H9 (cell line): ENCODE results near the gene TEX26. TPM values are rescaled to one million over a fixed set of nuclear protein-coding genes. Genes with fewer than 3 reads are reported as not detected.

Source experiments
- DNase-seq: peaks from one replicate; pipeline ENCODE4 v3.0.0-alpha.2; 2017
- H2AFZ ChIP-seq: one replicate; pipeline ENCODE4 v1.6.1; 2013; ENCODE audit warnings: mild to moderate bottlenecking, low read length, control low read depth, moderate library complexity
- H2AK5ac ChIP-seq: 2 replicates; pipeline ENCODE4 v1.6.1; 2013; ENCODE audit warnings: low read length, control low read depth, mixed read lengths; ENCODE audit not compliant: insufficient read length
- H2BK120ac ChIP-seq: one replicate; pipeline ENCODE4 v1.6.1; 2013; ENCODE audit warnings: low read depth, mild to moderate bottlenecking, low read length, control low read depth, inconsistent platforms; ENCODE audit not compliant: poor library complexity, severe bottlenecking
- H2BK12ac ChIP-seq: 2 replicates; pipeline ENCODE4 v1.6.1; 2013; ENCODE audit warnings: low read length, control low read depth, mixed read lengths, low read depth; ENCODE audit not compliant: insufficient read length
- H2BK15ac ChIP-seq: 2 replicates; pipeline ENCODE4 v1.6.1; 2013; ENCODE audit warnings: low read depth, low read length, control low read depth
- H2BK20ac ChIP-seq: one replicate; pipeline ENCODE4 v1.6.1; 2013; ENCODE audit warnings: low read depth, mild to moderate bottlenecking, low read length, control low read depth, inconsistent platforms; ENCODE audit not compliant: poor library complexity, severe bottlenecking
- H2BK5ac ChIP-seq: 2 replicates; pipeline ENCODE4 v1.6.1; 2013; ENCODE audit warnings: low read length, control low read depth, mixed read lengths; ENCODE audit not compliant: insufficient read length
- H3K14ac ChIP-seq: 2 replicates; pipeline ENCODE4 v1.6.1; 2013; ENCODE audit warnings: low read length, control low read depth; ENCODE audit not compliant: insufficient read depth
- H3K18ac ChIP-seq: 2 replicates; pipeline ENCODE4 v1.6.1; 2013; ENCODE audit warnings: low read depth, mild to moderate bottlenecking, mixed read lengths, low read length, control low read depth; ENCODE audit not compliant: insufficient read length
- H3K23ac ChIP-seq: 2 replicates; pipeline ENCODE4 v1.6.1; 2013; ENCODE audit warnings: low read length, control low read depth, mixed read lengths, low read depth; ENCODE audit not compliant: insufficient read length
- H3K23me2 ChIP-seq: 2 replicates; pipeline ENCODE4 v1.6.1; 2013; ENCODE audit warnings: low read depth, mild to moderate bottlenecking, mixed read lengths, low read length, control low read depth; ENCODE audit not compliant: insufficient read length, poor library complexity, severe bottlenecking
- H3K27ac ChIP-seq: 2 replicates; pipeline ENCODE4 v1.5.1; 2013; ENCODE audit warnings: low read length, control low read depth, mixed read lengths, low read depth; ENCODE audit not compliant: insufficient read length
- H3K27me3 ChIP-seq: 2 replicates; pipeline ENCODE4 v1.6.1; 2013; ENCODE audit warnings: low read length, control low read depth, inconsistent platforms; ENCODE audit not compliant: insufficient read depth
- H3K4ac ChIP-seq: 2 replicates; pipeline ENCODE4 v1.6.1; 2013; ENCODE audit warnings: low read depth, mild to moderate bottlenecking, control low read depth, inconsistent platforms, low read length, moderate library complexity
- H3K4me1 ChIP-seq: 2 replicates; pipeline ENCODE4 v1.6.1; 2013; ENCODE audit warnings: low read length, control low read depth, inconsistent platforms; ENCODE audit not compliant: insufficient read depth
- H3K4me2 ChIP-seq: 2 replicates; pipeline ENCODE4 v1.6.1; 2013; ENCODE audit warnings: low read length, control low read depth, mixed read lengths; ENCODE audit not compliant: insufficient read length, insufficient read depth
- H3K56ac ChIP-seq: 2 replicates; pipeline ENCODE4 v1.6.1; 2013; ENCODE audit warnings: low read depth, mild to moderate bottlenecking, mixed read lengths, low read length, control low read depth; ENCODE audit not compliant: insufficient read length
- H3K79me1 ChIP-seq: 2 replicates; pipeline ENCODE4 v1.6.1; 2013; ENCODE audit warnings: low read depth, mild to moderate bottlenecking, moderate library complexity, low read length, control low read depth, inconsistent platforms; ENCODE audit not compliant: insufficient read depth, poor library complexity, severe bottlenecking
- H3K79me2 ChIP-seq: 2 replicates; pipeline ENCODE4 v1.6.1; 2013; ENCODE audit warnings: low read length, control low read depth, inconsistent platforms; ENCODE audit not compliant: insufficient read depth
- H3K9ac ChIP-seq: 2 replicates; pipeline ENCODE4 v1.6.1; 2013; ENCODE audit warnings: low read length, control low read depth, mixed read lengths; ENCODE audit not compliant: insufficient read length; ENCODE audit errors: extremely low read depth
- H3K9me3 ChIP-seq: one replicate; pipeline ENCODE4 v1.6.1; 2013; ENCODE audit warnings: low read depth, low read length, inconsistent platforms; ENCODE audit not compliant: control insufficient read depth
- H3T11ph ChIP-seq: one replicate; pipeline ENCODE4 v1.6.1; 2013; ENCODE audit warnings: mild to moderate bottlenecking, low read length, control low read depth, inconsistent platforms
- H4K20me1 ChIP-seq: one replicate; pipeline ENCODE4 v1.6.1; 2013; ENCODE audit not compliant: control insufficient read depth, insufficient read length, insufficient read depth
- H4K5ac ChIP-seq: 2 replicates; pipeline ENCODE4 v1.6.1; 2013; ENCODE audit warnings: low read depth, mild to moderate bottlenecking, mixed read lengths, low read length, control low read depth; ENCODE audit not compliant: insufficient read length
- H4K8ac ChIP-seq: replicated peaks from 2 replicates; pipeline ENCODE4 v1.6.1; 2013; ENCODE audit warnings: low read length, control low read depth, mixed read lengths, low read depth; ENCODE audit not compliant: insufficient read length
- H4K91ac ChIP-seq: 2 replicates; pipeline ENCODE4 v1.6.1; 2013; ENCODE audit warnings: low read depth, mild to moderate bottlenecking, moderate library complexity, mixed read lengths, low read length, control low read depth; ENCODE audit not compliant: insufficient read length
- H3K27ac Mint-ChIP-seq, 3 experiments: 2 replicates in 2 of 3; 3 replicates in 1 of 3; pipeline ENCODE4 v1.8.0; 2020 to 2021; ENCODE audit warnings: mixed read lengths in 3 of 3, mild to moderate bottlenecking in 1 of 3, moderate library complexity in 1 of 3
- H3K27me3 Mint-ChIP-seq: 2 replicates; pipeline ENCODE4 v1.8.0; 2021; ENCODE audit warnings: low read depth, mild to moderate bottlenecking, moderate library complexity, mixed read lengths
- H3K36me3 Mint-ChIP-seq, 3 experiments: 2 replicates in 2 of 3; 3 replicates in 1 of 3; pipeline ENCODE4 v1.8.0; 2020 to 2021; ENCODE audit warnings: low read depth in 3 of 3, mixed read lengths in 3 of 3; ENCODE audit not compliant: insufficient read depth in 1 of 3
- H3K4me1 Mint-ChIP-seq, 2 experiments: 2 replicates each; pipeline ENCODE4 v1.8.0; 2020; ENCODE audit warnings: mixed read lengths in 2 of 2
- H3K4me3 Mint-ChIP-seq, 2 experiments: 2 replicates in 1 of 2; 3 replicates in 1 of 2; pipeline ENCODE4 v1.8.0; 2020 to 2021; ENCODE audit warnings: mild to moderate bottlenecking in 2 of 2, mixed read lengths in 2 of 2, moderate library complexity in 1 of 2
- H3K9me3 Mint-ChIP-seq, 2 experiments: 2 replicates in 1 of 2; 3 replicates in 1 of 2; pipeline ENCODE4 v1.8.0; 2020; ENCODE audit warnings: mild to moderate bottlenecking in 2 of 2, mixed read lengths in 2 of 2, moderate library complexity in 1 of 2
- CTCF ChIP-seq: fragments of 200-600 bp; sonication (generic); conservative IDR thresholded peaks from 3 replicates; pipeline ENCODE4 v1.8.0; 2021; ENCODE audit warnings: antibody characterized with exemption, mild to moderate bottlenecking
- WGBS: extraction: QIAGEN DNeasy Blood & Tissue Kit; methylation state at CpG from one replicate; pipeline ENCODE4 v1.1.7; 2013; ENCODE audit warnings: missing lambda C conversion rate, low lambda C conversion rate, mixed read lengths; ENCODE audit not compliant: insufficient read length; ENCODE audit errors: extremely low coverage; 5-methylcytosine and 5-hydroxymethylcytosine counted together
- total RNA-seq: library from RNA; stranded (reverse); gene quantifications from 2 replicates; pipeline ENCODE4 v1.2.1, GENCODE V29; 2021

TEX26 gene
- total RNA-seq, 1 experiment from 2014 or later: not detected

- peaks cover 29% of the 10 kb centered on the region for H3K27me3 Mint-ChIP-seq
- H3K36me3 Mint-ChIP-seq: no peaks in the 10 kb centered on the region
- no CpG with 5 or more reads among the region's 5 CpGs for WGBS
These were observed 3.5 kb upstream of the TEX26 start for GRCh38 chr13:30928978-30929377.

More at GRCh38 chr13:30928978-30929377, 3.5 kb upstream of the TEX26 start:
- Histone ChIP-seq H2BK15ac (no peak overlapping the region), H3K27ac (no peak overlapping the region), H3K79me2 (no peaks in the 10 kb centered on the region), H3K79me1 (no peaks in the 10 kb centered on the region), H3K14ac (no peak overlapping the region), H3K27me3 (no peaks in the 10 kb centered on the region; the same call in 1 of the 2 replicates), H3K23me2 (peaks cover 8% of the 10 kb centered on the region), H4K91ac (no peak overlapping the region), H3K4me2 (no peak overlapping the region), H2BK5ac (no peak overlapping the region), H2BK20ac (no peak overlapping the region), H3K56ac (no peak overlapping the region), H4K5ac (no peak overlapping the region), H3K4ac (no peak overlapping the region), H4K8ac (no peak overlapping the region), H3K18ac (no peak overlapping the region), H2AK5ac (no peak overlapping the region), H3K23ac (no peak overlapping the region), H2BK120ac (no peak overlapping the region), H3K9ac (no peak overlapping the region), H2AFZ (no peak overlapping the region), H3K9me3 (no peaks in the 10 kb centered on the region), H3T11ph (no peak overlapping the region), H3K4me1 (peaks cover 2% of the 10 kb centered on the region; the same call in 1 of the 2 replicates), H4K20me1 (no peaks in the 10 kb centered on the region), H2BK12ac (no peak overlapping the region)
- H3K9me3 Mint-ChIP-seq: no peaks in the 10 kb centered on the region
- H3K27ac Mint-ChIP-seq: no peak overlapping the region
- no peak for DNase-seq
- no peak for TF ChIP-seq CTCF
- H3K4me3 Mint-ChIP-seq: no peak overlapping the region
- peaks cover 19 to 21% of the 10 kb centered on the region in 2 experiments for H3K4me1 Mint-ChIP-seq
